Lower lobe of right lung (tissue), 2 donors: ENCODE data around the gene NKD1. TPM values are rescaled to one million over a fixed set of nuclear protein-coding genes. Genes with fewer than 3 reads are reported as not detected.

Experiments
- ATAC-seq, 2 donors: fragments of 200-7000 bp; cut with Tn5 transposase; one replicate each; pipeline ENCODE4 v1.9.1; 2020 to 2022; ENCODE audit warnings: mild to moderate bottlenecking in 2 of 2, moderate library complexity in 2 of 2
- DNase-seq: peaks from one replicate; pipeline ENCODE4 v3.0.0-alpha.2; 2020
- H3K27ac ChIP-seq: fragments of 200-600 bp; one replicate; pipeline ENCODE4 v1.8.0; 2022
- H3K27me3 ChIP-seq: fragments of 200-600 bp; one replicate; pipeline ENCODE4 v1.8.0; 2022; ENCODE audit warnings: low read depth
- H3K36me3 ChIP-seq: fragments of 200-600 bp; one replicate; pipeline ENCODE4 v1.8.0; 2022; ENCODE audit warnings: mild to moderate bottlenecking
- H3K4me1 ChIP-seq: fragments of 200-600 bp; one replicate; pipeline ENCODE4 v1.8.0; 2022
- H3K4me3 ChIP-seq: fragments of 200-600 bp; one replicate; pipeline ENCODE4 v1.8.0; 2022; ENCODE audit warnings: mild to moderate bottlenecking
- H3K9me3 ChIP-seq: fragments of 200-600 bp; one replicate; pipeline ENCODE4 v1.8.0; 2022
- CTCF ChIP-seq: fragments of 200-600 bp; IDR thresholded peaks from one replicate; pipeline ENCODE4 v1.8.0; 2022; ENCODE audit warnings: antibody characterized with exemption, mild to moderate bottlenecking
- intact Hi-C: fragments of 100-400 bp; cut with DNase I; formaldehyde crosslinking; loops from one replicate; pipeline ENCODE4 v1.11.0; 2022
- total RNA-seq: library from RNA; stranded (reverse); fragmentation: NEBNext Ultra II Directional; extraction: Animal tissue kit (Norgen Biotek cat#: 25700); gene quantifications from one replicate; pipeline ENCODE4 v1.2.1, GENCODE V29; 2021
- donor health status: DM: no; HTN: yes; CAD: no; lungs with severe emphysema.

Gene NKD1
- total RNA-seq, 1 donor from 2014 or later, result 30.7 TPM

- Histone ChIP-seq H3K4me3 (no peak overlapping the region), H3K27me3 (no peaks in the 10 kb centered on the region), H3K9me3 (no peaks in the 10 kb centered on the region), H3K36me3 (peaks cover 16% of the 10 kb centered on the region), H3K4me1 (no peaks in the 10 kb centered on the region), H3K27ac (no peak overlapping the region)
- TF ChIP-seq CTCF, result no peak
- intact Hi-C loops, result no loop called here
- ATAC-seq (no peak), DNase-seq (no peak)
Measured at GRCh38 chr16:50632927-50633800, 85.0 kb downstream of the NKD1 start.

DNA sequence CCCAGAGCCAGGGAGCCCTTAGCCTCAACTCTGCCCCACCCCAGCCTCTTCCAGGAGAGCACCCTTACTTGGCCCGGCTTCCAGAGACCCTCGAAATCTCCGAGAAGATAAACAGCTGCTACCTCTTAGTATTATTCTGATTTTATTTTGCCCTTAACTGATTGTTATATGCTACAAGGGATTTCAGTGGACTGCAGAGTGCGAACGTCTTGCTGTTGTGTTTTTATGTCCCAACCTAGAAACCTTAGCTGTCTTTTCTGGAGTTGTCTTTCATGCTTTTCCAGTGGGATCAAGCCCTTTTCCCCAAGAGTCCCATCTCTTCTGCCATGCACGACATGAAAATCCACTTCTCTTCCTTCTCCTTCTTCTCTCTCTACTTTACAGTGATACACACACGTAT lies 85.9 kb downstream of the NKD1 start:
- no peak overlapping the region for H3K27ac ChIP-seq
- intact Hi-C loops, result no loop called here
- H3K4me1 ChIP-seq, result no peaks in the 10 kb centered on the region
- no peak overlapping the region for H3K4me3 ChIP-seq
- H3K9me3 ChIP-seq, result no peaks in the 10 kb centered on the region
- ATAC-seq (no peak), DNase-seq (no peak)
- no peak for TF ChIP-seq CTCF
- H3K27me3 ChIP-seq, result no peaks in the 10 kb centered on the region
- H3K36me3 ChIP-seq, result peaks cover 16% of the 10 kb centered on the region

DNA sequence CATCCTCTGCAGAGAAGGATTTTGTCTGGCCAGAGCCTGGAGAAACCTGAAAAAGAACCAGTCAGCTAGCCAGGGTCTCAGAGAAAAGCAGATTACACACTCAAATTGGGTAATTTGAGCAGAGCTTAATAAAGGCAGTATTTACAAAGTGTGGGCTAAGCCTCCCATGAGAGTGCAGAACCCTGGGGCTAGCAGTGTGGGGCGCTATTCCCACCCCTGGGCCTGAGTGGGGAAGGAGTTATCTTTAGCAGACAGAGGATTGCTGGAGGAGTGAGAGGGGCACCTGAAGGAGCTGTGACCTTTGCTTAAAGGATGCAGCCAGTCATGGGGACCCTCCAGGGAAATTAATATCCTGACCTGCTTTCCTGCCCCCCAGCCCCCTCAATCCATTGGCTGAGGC lies 86.8 kb downstream of the NKD1 start:
- no peaks in the 10 kb centered on the region for H3K4me1 ChIP-seq
- intact Hi-C loops, result no loop called here
- DNase-seq (no peak), ATAC-seq (no peak)
- H3K36me3 ChIP-seq, result peaks cover 16% of the 10 kb centered on the region
- H3K27me3 ChIP-seq, result no peaks in the 10 kb centered on the region
- H3K9me3 ChIP-seq, result no peaks in the 10 kb centered on the region
- no peak for TF ChIP-seq CTCF
- H3K4me3 ChIP-seq, result no peak overlapping the region
- no peak overlapping the region for H3K27ac ChIP-seq

GRCh38 chr16:50635505-50636392 lies 87.6 kb downstream of the NKD1 start:
- no peak for ATAC-seq
- DNase-seq, result no peak
- Histone ChIP-seq H3K27ac (no peak overlapping the region), H3K9me3 (no peaks in the 10 kb centered on the region), H3K36me3 (peaks cover 16% of the 10 kb centered on the region), H3K4me3 (no peak overlapping the region), H3K4me1 (no peaks in the 10 kb centered on the region), H3K27me3 (no peaks in the 10 kb centered on the region)
- TF ChIP-seq CTCF, result no peak
- intact Hi-C loops, result no loop called here

GRCh38 chr16:50636753-50637374 lies 88.7 kb downstream of the NKD1 start:
- Histone ChIP-seq H3K4me3 (no peak overlapping the region), H3K36me3 (peaks cover 6% of the 10 kb centered on the region), H3K4me1 (no peaks in the 10 kb centered on the region), H3K27ac (no peak overlapping the region), H3K27me3 (no peaks in the 10 kb centered on the region), H3K9me3 (no peaks in the 10 kb centered on the region)
- no peak for TF ChIP-seq CTCF
- DNase-seq (no peak), ATAC-seq (no peak)
- intact Hi-C loops, result no loop called here
